ENCODE results near the gene WDR7.
A peak's percentile ranks its signal among the peaks of the same experiment; 100 is the strongest.

Gene WDR7

GRCh38 chr18:57004366-57005121 is 353.4 kb downstream of the WDR7 start:
- no peak for DNase-seq

GRCh38 chr18:57008001-57008686 is 357.0 kb downstream of the WDR7 start:
- DNase-seq: no peak

GRCh38 chr18:57009844-57010243 is 358.7 kb downstream of the WDR7 start:
- DNase-seq: no peak

GRCh38 chr18:57014772-57015413 is 363.7 kb downstream of the WDR7 start:
- no peak for DNase-seq

- no peak for DNase-seq
Observed at GRCh38 chr18:57015451-57015850, 364.3 kb downstream of the WDR7 start.

- DNase-seq: no peak
Observed at GRCh38 chr18:57018845-57019244, 367.7 kb downstream of the WDR7 start.

GRCh38 chr18:57022716-57023115 is 371.6 kb downstream of the WDR7 start:
- no peak for DNase-seq

- no peak for DNase-seq
Observed at GRCh38 chr18:57023275-57023882, 372.2 kb downstream of the WDR7 start.

- DNase-seq: no peak
Observed at GRCh38 chr18:57025540-57025939, 374.4 kb downstream of the WDR7 start.

- DNase-seq: no peak
Observed at GRCh38 chr18:57026316-57026715, 375.2 kb downstream of the WDR7 start.

GRCh38 chr18:57027190-57027708 is 376.1 kb downstream of the WDR7 start:
- DNase-seq: no peak

- peak; percentile 31 for DNase-seq
Observed at GRCh38 chr18:57029761-57030160, 378.6 kb downstream of the WDR7 start.

- DNase-seq: no peak
Observed at GRCh38 chr18:57030417-57030816, 379.3 kb downstream of the WDR7 start.

- no peak for DNase-seq
Observed at GRCh38 chr18:57035590-57035989, 384.4 kb downstream of the WDR7 start.

- no peak for DNase-seq
Observed at GRCh38 chr18:57038395-57038794, 387.2 kb downstream of the WDR7 start.

GRCh38 chr18:57040175-57040574 is 389.0 kb downstream of the WDR7 start:
- DNase-seq: no peak

- DNase-seq: no peak
Observed at GRCh38 chr18:57043241-57043640, 392.1 kb downstream of the WDR7 start.

- no peak for DNase-seq
Observed at GRCh38 chr18:57048351-57048750, 397.2 kb downstream of the WDR7 start.

- DNase-seq: no peak
Observed at GRCh38 chr18:57048859-57049258, 397.7 kb downstream of the WDR7 start.

GRCh38 chr18:57050310-57050949 is 399.3 kb downstream of the WDR7 start:
- no peak for DNase-seq

GRCh38 chr18:57051021-57051656 is 400.0 kb downstream of the WDR7 start:
- no peak for DNase-seq

GRCh38 chr18:57051657-57052044 is 400.5 kb downstream of the WDR7 start:
- DNase-seq: no peak
